Activated T-cell treated with anti-CD3 and anti-CD28 coated beads, Interleukin-2, amount 50 U/mL, for 1 hour (primary cell): ENCODE data around the gene TNK2.
"Not testable (repeated sequence)": the region's sequence is repeated elsewhere in the genome, so short reads cannot be mapped to it uniquely, and the experiment has no call there.

Experiments used
- DNase-seq: peaks from one replicate; pipeline ENCODE4 v3.0.0-alpha.2; 2020

Gene TNK2

GRCh38 chr3:195844671-195845218 is 63.6 kb downstream of the TNK2 start:
- no peak for DNase-seq

- DNase-seq = no peak
Observed at GRCh38 chr3:195839260-195840010, 68.9 kb downstream of the TNK2 start.

GRCh38 chr3:195838714-195839113 is 69.6 kb downstream of the TNK2 start:
- DNase-seq = no peak

GRCh38 chr3:195836476-195837135 is 71.7 kb downstream of the TNK2 start:
- DNase-seq = no peak

- DNase-seq = no peak
Observed at GRCh38 chr3:195835791-195836190, 72.6 kb downstream of the TNK2 start.

GRCh38 chr3:195834675-195835583 is 73.4 kb downstream of the TNK2 start:
- DNase-seq = no peak

- no peak for DNase-seq
Observed at GRCh38 chr3:195829897-195830254, 78.5 kb downstream of the TNK2 start.

GRCh38 chr3:195828762-195829161 is 79.6 kb downstream of the TNK2 start:
- DNase-seq = no peak

GRCh38 chr3:195825857-195826804 is 82.2 kb downstream of the TNK2 start:
- DNase-seq = no peak

GRCh38 chr3:195825191-195825588 is 83.2 kb downstream of the TNK2 start:
- no peak for DNase-seq

GRCh38 chr3:195824425-195825190 is 83.7 kb downstream of the TNK2 start:
- DNase-seq = not testable (repeated sequence)

- DNase-seq = no peak
Observed at GRCh38 chr3:195823999-195824398, 84.4 kb downstream of the TNK2 start.

GRCh38 chr3:195823280-195823679 is 85.1 kb downstream of the TNK2 start:
- DNase-seq = no peak

- no peak for DNase-seq
Observed at GRCh38 chr3:195822131-195822696, 86.1 kb downstream of the TNK2 start.

GRCh38 chr3:195821403-195822130 is 86.8 kb downstream of the TNK2 start:
- DNase-seq = no peak

GRCh38 chr3:195820901-195821300 is 87.5 kb downstream of the TNK2 start:
- DNase-seq = no peak

GRCh38 chr3:195820186-195820585 is 88.2 kb downstream of the TNK2 start:
- DNase-seq = no peak

- no peak for DNase-seq
Observed at GRCh38 chr3:195818301-195818700, 90.0 kb downstream of the TNK2 start.

- DNase-seq = no peak
Observed at GRCh38 chr3:195817578-195818135, 90.7 kb downstream of the TNK2 start.
